HepG2 (cell line): ENCODE measurements around the gene NAE1. TPM values are rescaled to one million over a fixed set of nuclear protein-coding genes. Genes with fewer than 3 reads are reported as not detected.

Source experiments
- AHR ChIP-seq: IDR thresholded peaks from 2 replicates; pipeline ENCODE4 v1.6.1; 2018; ENCODE audit warnings: missing genetic modification reagents, missing compliant biosample characterization
- CENPT ChIP-seq: sonication (generic); formaldehyde crosslinking; IDR thresholded peaks from 2 replicates; pipeline ENCODE4 v1.8.0; 2022; ENCODE audit warnings: low read depth, mild to moderate bottlenecking, moderate library complexity, missing genetic modification reagents
- ELF4 ChIP-seq: sonication (generic); formaldehyde crosslinking; IDR thresholded peaks from 2 replicates; pipeline ENCODE4 v1.5.0; 2020; ENCODE audit warnings: missing genetic modification reagents, mild to moderate bottlenecking, moderate library complexity, borderline replicate concordance
- ETV5 ChIP-seq: IDR thresholded peaks from 2 replicates; pipeline ENCODE4 v1.6.1; 2018; ENCODE audit warnings: missing biosample characterization, missing genetic modification reagents, inconsistent platforms, borderline replicate concordance
- KLF16 ChIP-seq, 2 experiments: sonication (generic) in 1 of 2; formaldehyde crosslinking in 1 of 2; IDR thresholded peaks; 2 replicates each; pipeline versions ENCODE4 v1.6.1 to v1.8.0; 2016 to 2023; ENCODE audit warnings: missing genetic modification reagents in 2 of 2, missing compliant biosample characterization in 1 of 2
- MTA3 ChIP-seq: sonication (generic); formaldehyde crosslinking; IDR thresholded peaks from 2 replicates; pipeline ENCODE4 v1.4.0; 2020; ENCODE audit warnings: missing genetic modification reagents
- POLR2AphosphoS5 ChIP-seq: IDR thresholded peaks from 2 replicates; pipeline ENCODE4 v1.6.1; 2012; ENCODE audit warnings: low read depth, low read length
- SIX4 ChIP-seq: sonication (generic); formaldehyde crosslinking; IDR thresholded peaks from 2 replicates; pipeline ENCODE4 v1.4.0; 2020; ENCODE audit warnings: missing genetic modification reagents
- SOX5 ChIP-seq: IDR thresholded peaks from 2 replicates; pipeline ENCODE4 v1.6.1; 2016; ENCODE audit warnings: borderline replicate concordance
- ZBTB4 ChIP-seq: sonication (generic); formaldehyde crosslinking; IDR thresholded peaks from 2 replicates; pipeline ENCODE4 v1.4.0; 2020; ENCODE audit warnings: missing genetic modification reagents, mild to moderate bottlenecking, borderline replicate concordance
- ZKSCAN8 ChIP-seq: IDR thresholded peaks from 2 replicates; pipeline ENCODE4 v1.6.1; 2016; ENCODE audit warnings: borderline replicate concordance, missing genetic modification reagents, missing compliant biosample characterization
- ZNF280B ChIP-seq: sonication (generic); formaldehyde crosslinking; IDR thresholded peaks from 2 replicates; pipeline ENCODE4 v1.5.0; 2020; ENCODE audit warnings: missing genetic modification reagents, mild to moderate bottlenecking, borderline replicate concordance
- ZNF329 ChIP-seq: sonication (generic); formaldehyde crosslinking; IDR thresholded peaks from 2 replicates; pipeline ENCODE4 v1.9.0; 2021; ENCODE audit warnings: low read depth, mild to moderate bottlenecking, missing genetic modification reagents
- ZNF577 ChIP-seq: sonication (generic); formaldehyde crosslinking; IDR thresholded peaks from 2 replicates; pipeline ENCODE4 v1.4.0; 2020; ENCODE audit warnings: mild to moderate bottlenecking, low read depth, missing genetic modification reagents, borderline replicate concordance
- ZNF773 ChIP-seq: sonication (generic); formaldehyde crosslinking; IDR thresholded peaks from 2 replicates; pipeline ENCODE4 v1.4.0; 2020; ENCODE audit warnings: missing genetic modification reagents, borderline replicate concordance
- polyA plus RNA-seq, 8 experiments: library from polyadenylated mRNA; depleted of rRNA in 3 of 8; stranded (reverse) in 7 of 8; unstranded in 1 of 8; fragments of >200 nt; fragmentation: Illumina TruSeq in 4 of 8; extraction: Trizol in 4 of 8; gene quantifications; 2 replicates each; pipeline versions ENCODE4 v1.2.1 to v1.2.3, GENCODE V29; 2011 to 2016; ENCODE audit warnings: low read depth in 4 of 8, missing spikeins in 1 of 8, mixed read lengths in 1 of 8; ENCODE audit not compliant: insufficient read depth in 1 of 8
- total RNA-seq, 5 experiments: library from RNA; depleted of rRNA; stranded (reverse); fragments of >200 nt; fragmentation: Illumina TruSeq; extraction: Trizol; gene quantifications; 2 replicates each; pipeline ENCODE4 v1.2.3, GENCODE V29; 2016; ENCODE audit warnings: low read depth in 1 of 5
- TF ChIP-seq, protein P1 (sequence below), 2 experiments: sonication (generic) in 1 of 2; formaldehyde crosslinking in 1 of 2; IDR thresholded peaks; 2 replicates each; pipeline versions ENCODE4 v1.5.1 to v1.6.1; 2011 to 2020; ENCODE audit warnings: borderline replicate concordance in 1 of 2, low read depth in 1 of 2, low read length in 1 of 2, mild to moderate bottlenecking in 1 of 2, missing genetic modification reagents in 1 of 2, moderate library complexity in 1 of 2
- TF ChIP-seq, protein P2 (sequence below): sonication (generic); formaldehyde crosslinking; IDR thresholded peaks from 2 replicates; pipeline ENCODE4 v1.5.0; 2020; ENCODE audit warnings: mild to moderate bottlenecking, low read depth, missing genetic modification reagents, borderline replicate concordance
- TF ChIP-seq, protein P3 (sequence below): sonication (generic); formaldehyde crosslinking; IDR thresholded peaks from 2 replicates; pipeline ENCODE4 v1.8.1; 2023; ENCODE audit warnings: mild to moderate bottlenecking, inconsistent platforms, moderate library complexity, missing genetic modification reagents, borderline replicate concordance

Gene NAE1
- total and polyA plus RNA-seq, 2 of the 13 experiments (the other 11 are each of a cell fraction or from before 2014, with no cell fraction given): 95.7 to 206 TPM

- TF ChIP-seq MTA3 (CRISPR knock-in tag) (no peak), POLR2AphosphoS5 (no peak), KLF16 (CRISPR knock-in tag; IDR thresholded peaks at IDR 0.05) (no peak), SOX5 (CRISPR knock-in tag) (no peak; the same call in 1 of the 2 replicates), CENPT (CRISPR knock-in tag) (peak; percentile 51; the same call in 1 of the 2 replicates), SIX4 (no peak), ZNF329 (peak; percentile 76; the same call in 1 of the 2 replicates), ZKSCAN8 (CRISPR knock-in tag) (0 out of 2 replicates have a peak, but pooled peaks have one; percentile 32), ZBTB4 (CRISPR knock-in tag) (peak; percentile 34; the same call in 1 of the 2 replicates), ZNF773 (CRISPR knock-in tag) (no peak), AHR (CRISPR knock-in tag) (peak; percentile 83; the same call in 1 of the 2 replicates), ELF4 (no peak), ZNF577 (CRISPR knock-in tag) (no peak), ZNF280B (CRISPR knock-in tag) (peak; percentile 97), ETV5 (CRISPR knock-in tag) (peak; percentile 52)
- TF ChIP-seq, protein P1, sequence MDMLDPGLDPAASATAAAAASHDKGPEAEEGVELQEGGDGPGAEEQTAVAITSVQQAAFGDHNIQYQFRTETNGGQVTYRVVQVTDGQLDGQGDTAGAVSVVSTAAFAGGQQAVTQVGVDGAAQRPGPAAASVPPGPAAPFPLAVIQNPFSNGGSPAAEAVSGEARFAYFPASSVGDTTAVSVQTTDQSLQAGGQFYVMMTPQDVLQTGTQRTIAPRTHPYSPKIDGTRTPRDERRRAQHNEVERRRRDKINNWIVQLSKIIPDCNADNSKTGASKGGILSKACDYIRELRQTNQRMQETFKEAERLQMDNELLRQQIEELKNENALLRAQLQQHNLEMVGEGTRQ (IDR thresholded peaks at IDR 0.05; ENCODE audit: low read depth, low read length): no peak
- TF ChIP-seq, protein P1 (CRISPR knock-in tag; IDR thresholded peaks at IDR 0.05; ENCODE audit: borderline replicate concordance): no peak; the same call in 1 of the 2 replicates
- TF ChIP-seq, protein P2, sequence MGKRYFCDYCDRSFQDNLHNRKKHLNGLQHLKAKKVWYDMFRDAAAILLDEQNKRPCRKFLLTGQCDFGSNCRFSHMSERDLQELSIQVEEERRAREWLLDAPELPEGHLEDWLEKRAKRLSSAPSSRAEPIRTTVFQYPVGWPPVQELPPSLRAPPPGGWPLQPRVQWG (CRISPR knock-in tag): no peak
- TF ChIP-seq, protein P3, sequence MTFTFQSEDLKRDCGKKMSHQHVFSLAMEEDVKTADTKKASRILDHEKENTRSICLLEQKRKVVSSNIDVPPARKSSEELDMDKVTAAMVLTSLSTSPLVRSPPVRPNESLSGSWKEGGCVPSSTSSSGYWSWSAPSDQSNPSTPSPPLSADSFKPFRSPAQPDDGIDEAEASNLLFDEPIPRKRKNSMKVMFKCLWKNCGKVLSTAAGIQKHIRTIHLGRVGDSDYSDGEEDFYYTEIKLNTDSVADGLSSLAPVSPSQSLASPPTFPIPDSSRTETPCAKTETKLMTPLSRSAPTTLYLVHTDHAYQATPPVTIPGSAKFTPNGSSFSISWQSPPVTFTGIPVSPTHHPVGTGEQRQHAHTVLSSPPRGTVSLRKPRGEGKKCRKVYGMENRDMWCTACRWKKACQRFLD (CRISPR knock-in tag): 0 out of 2 replicates have a peak, but pooled peaks have one; percentile 60
Observed at GRCh38 chr16:66872943-66873684, 42.3 kb upstream of the NAE1 start (continued).
